HPDE6-E6E7 (cell line): ENCODE results near the gene KRT34.
"Not testable (repeated sequence)": the region's sequence is repeated elsewhere in the genome, so short reads cannot be mapped to it uniquely, and the experiment has no call there.

ENCODE experiments used
- DNase-seq: peaks from one replicate; pipeline ENCODE4 v3.0.0; 2011; ENCODE audit warnings: missing footprints; ENCODE audit errors: extremely low spot score

Gene KRT34

DNA sequence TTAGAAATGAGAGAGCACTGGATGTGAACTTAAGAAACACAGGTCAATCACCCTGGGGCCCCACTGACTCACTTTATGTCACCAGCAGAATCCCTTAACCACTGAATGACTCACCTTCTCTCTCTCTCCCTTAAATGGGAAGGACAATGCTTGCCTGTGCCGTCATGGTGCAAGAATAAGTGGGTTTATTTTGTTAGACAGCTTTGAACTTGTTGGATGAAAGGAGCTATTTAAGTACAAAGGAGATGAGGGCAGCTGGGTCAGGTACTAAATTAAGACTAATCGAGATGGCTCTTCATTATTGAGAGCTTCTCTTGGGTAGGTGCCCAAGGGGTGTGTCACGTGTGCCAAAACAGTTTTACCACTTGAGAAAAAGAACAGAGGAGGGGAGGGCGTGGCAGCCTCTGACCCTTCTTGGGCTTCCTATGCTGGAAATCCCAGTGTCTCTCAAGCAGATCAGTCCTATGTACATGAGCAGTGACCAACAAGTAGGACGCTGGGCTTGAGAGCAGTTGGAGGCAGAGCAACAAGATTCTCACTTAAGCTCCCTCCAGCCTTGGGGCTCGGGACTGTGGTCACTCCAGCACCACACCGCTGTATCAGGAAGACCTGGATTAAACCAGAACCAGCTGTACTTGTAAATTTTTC, 22.0 kb upstream of the KRT34 start:
- DNase-seq = peak; percentile 94

DNA sequence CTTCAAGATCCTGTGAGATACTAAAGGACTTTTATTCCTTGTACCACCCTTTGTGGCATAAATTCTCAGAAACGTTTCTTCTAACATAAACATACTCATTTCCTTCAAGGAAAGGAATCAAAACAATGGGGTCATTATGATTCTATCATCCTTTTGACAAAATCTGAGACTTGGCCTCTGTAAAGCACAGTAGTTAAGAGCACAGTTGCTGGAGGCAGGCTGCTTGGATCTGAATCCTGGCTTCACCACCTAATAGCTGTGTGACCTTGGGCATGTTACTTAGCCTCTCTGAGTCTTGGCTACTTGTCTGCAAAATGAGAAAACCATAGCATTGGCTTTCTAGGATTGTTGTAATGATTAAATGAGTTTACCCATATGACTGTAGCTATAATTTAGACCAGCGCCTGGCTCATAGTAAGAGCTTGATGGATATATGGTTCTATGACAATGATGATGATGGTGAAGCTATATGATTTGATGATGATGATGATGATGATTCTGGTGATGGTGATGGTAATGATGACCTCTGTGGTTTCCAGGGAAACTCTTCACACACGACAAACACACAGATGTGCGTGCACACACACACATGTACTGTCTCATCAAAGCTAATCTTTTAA, 21.4 kb upstream of the KRT34 start:
- no peak for DNase-seq

DNA sequence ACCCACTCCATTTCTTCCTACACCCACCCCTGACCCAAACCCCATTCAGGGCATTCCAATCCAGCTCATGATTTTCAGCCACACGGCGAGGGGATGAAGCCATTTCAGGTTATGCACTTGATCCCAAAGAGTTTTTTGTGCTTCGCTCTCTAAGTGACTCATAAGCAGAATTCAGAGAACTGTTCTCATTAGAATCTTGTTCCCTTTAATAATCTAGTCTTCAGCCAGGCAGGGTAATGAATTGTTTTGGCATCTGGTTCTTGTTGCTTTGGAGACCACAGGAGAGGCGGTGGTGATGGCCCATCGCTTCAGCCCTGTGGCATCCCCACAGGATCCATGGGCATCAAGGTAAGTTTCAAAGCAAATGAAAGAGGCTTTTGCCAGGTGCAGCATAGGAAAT, 20.1 kb upstream of the KRT34 start:
- no peak for DNase-seq

DNA sequence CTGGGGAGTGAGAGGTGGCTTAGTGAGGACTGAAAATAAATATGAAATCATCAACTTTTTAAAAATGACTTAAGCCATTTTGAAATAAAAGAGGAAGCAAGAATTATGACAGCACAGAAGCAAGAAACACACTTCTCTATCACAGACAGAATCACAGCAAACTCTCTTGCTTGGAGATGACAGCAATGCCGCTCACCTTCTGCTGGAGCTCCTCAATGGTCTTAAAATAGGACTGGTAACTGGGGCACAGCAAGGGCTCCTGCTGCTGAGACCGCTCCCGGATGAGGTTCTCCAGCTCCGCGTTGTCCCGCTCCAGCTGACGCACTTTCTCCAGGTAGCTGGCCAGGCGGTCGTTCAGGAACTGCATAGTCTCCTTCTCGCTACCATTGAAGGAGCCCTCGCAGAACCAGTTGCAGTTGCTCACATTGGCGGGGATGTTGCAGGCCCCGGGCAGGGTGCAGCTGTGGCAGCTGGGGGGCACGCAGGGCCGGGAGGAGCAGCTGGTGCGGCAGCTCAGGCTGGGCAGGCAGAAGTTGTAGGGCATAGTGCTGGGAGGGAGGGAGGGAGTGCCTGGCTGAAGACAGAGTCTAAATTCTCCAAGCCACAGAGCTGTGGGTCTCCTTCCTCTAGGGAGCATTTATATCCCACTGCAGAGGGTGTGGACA, 15.0 kb upstream of the KRT34 start, which contains the start of gene KRT31:
Gene KRT31 (minus strand): TSS at position 613 of the 665 bp plus-strand sequence. CDS start 69 bp downstream, at position 544.
- no peak for DNase-seq

DNA sequence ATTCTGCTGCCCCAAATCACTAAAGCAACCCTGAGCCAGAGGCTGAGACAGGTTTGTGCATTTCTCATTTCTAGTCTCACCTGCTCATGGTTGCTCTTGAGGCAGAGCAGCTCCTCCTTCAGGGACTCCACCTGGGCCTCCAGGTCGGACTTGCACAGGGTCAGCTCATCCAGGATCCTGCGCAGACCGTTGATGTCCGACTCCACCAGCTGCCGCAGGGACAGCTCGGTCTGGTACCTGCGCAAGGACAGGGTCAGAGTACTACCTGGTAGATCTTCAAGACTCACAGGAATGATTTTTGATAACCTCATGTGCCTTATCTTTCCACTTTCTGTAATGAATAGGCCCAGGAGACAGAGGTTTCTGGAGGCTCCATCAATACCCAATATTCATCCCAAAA, 14.2 kb upstream of the KRT34 start:
- DNase-seq = no peak

DNA sequence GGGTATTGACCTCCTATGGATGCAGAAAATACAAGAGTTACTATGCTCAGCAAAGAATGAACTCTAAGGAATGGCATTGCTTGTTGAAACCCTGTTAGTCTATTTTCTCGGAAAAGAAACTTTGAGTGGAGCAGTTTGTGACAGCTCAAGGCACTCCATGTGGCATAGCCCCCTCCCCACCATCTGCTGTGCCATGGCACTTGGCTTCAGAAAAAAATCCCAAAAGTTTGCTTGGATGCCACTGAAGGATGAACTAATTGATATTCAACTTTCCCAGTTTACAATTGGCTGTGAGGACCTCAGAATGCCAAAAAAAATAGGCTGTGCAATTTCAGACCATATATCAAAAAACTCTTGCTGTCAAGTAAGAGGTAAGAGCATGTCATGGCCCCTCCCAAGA, 13.5 kb upstream of the KRT34 start:
- no peak for DNase-seq

DNA sequence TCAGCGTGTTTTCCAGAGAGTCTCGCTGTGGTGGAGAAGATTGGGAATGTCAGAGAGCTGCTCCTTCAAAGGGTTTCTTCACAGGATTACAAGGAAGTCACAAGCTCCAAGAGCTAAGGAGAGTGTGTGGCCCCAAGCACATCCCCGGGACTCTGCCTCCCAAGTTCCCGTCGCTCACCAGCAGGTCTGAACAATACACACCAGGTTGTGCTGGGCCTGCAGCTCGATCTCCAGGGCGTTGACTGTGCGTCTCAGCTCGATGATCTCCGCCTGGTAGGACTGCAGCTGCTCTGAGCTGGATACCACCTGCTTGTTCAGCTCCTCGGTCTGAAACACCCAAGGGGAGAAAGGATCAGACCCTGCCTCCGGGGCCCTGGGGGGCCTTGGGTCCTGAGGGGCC, 12.9 kb upstream of the KRT34 start:
- not testable (repeated sequence) for DNase-seq

DNA sequence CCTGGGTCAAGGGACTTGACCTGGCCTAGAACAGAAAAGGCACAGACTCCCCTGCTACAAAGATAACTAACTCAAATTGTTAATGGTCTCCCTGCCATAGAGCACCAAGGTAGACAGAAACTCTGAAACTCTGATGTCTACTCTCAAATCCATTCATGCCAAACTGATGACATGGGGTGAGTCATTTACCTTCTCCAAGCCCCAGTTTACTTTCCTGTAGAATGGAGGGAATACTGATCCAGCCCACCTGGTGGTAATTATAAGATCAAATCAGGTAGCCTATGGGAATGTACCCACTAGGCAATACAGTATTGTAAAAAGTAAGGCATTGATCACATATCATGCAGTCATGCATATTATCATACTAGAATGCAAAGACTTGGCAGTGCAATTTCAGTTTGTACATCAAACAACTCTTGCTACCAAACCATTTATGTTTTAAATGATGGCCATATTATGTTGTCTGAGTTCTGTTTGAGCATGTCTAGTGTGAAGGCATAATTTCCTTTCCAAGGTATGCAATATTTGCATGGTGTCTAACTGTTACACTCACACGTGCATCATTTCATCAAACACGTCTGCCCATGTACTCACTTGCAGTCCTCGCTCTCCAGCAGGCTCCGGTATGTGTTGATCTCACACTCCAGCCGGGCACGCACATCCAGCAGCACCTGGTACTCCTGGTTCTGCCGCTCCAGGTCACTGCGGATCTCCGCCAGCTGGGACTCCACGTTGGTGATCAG, 12.3 kb upstream of the KRT34 start:
- no peak for DNase-seq

DNA sequence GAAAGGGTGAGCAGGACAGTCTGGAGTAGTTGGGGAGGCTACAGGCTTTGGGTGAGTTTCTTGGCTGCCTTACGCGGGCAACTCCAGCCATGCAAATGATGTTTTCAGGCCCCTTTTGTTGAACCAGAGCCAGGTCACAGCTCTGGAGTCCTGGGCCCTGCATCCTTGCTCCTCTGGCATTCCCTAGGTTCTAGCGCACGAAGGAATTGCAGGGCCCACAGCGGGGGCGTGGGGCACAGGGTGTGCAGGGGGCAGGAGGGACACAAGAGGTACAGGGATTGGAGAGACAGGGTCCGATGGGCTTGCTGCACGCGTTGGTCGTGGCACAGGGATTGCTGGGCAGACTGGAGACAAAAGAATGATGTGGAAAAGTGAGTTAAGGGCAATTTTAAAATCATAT, 11.7 kb upstream of the KRT34 start:
- no peak for DNase-seq

DNA sequence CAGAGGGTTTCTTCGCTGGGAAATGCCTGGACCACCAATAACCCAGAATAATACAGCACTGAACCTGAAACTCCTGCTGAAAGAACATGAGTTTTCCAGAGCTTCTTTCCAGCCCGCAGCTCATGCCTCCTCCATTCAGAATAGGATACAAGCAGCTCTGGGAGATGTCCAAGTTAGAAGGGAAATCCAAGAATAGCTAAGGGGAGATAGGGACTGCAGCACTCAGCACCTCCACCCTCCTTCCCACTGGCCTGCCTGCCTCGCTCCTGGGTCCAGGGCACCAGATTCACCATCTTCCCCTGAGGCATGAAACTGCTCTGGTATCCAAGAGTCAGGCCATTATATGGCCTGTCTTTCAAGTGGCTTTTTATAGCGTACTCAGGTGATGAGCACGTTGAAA, 11.2 kb upstream of the KRT34 start:
- DNase-seq = no peak

DNA sequence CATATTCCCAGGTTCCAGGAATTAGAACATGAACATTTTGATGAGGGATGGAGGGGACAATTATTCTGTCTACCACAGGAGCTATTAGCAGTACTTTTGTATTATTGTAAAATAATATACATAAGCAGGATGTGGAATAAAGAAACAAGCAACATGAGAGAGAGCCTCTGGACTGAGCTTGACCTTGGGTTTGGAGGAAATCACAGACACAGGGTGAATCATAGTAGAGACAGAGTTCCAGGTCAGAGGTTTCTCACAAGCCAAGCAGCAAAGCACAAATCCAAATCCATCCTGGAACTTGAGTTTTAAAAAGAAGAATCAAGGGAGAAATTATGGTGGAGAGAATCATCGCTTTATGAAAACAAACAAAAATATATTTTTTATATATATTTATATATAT, 10.2 kb upstream of the KRT34 start:
- DNase-seq = no peak

DNA sequence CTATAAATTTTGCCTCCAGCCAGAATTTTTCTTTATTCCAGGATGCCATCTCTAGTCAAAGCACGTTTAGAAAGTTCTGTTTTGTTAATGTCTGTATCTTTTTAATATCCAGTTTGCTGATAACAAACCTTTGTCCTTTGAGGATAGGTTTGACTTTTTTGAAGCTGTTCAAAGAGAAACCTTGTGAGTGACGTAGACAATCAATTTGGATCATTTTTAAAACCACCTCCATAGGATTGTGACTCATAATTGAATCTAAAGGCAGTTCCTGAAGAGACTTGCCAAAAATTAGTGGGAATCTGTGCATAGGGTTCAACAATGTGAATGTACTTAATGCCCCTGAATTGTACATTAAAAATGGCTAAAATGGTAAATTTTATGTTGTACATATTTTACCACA, 9.4 kb upstream of the KRT34 start:
- no peak for DNase-seq

DNA sequence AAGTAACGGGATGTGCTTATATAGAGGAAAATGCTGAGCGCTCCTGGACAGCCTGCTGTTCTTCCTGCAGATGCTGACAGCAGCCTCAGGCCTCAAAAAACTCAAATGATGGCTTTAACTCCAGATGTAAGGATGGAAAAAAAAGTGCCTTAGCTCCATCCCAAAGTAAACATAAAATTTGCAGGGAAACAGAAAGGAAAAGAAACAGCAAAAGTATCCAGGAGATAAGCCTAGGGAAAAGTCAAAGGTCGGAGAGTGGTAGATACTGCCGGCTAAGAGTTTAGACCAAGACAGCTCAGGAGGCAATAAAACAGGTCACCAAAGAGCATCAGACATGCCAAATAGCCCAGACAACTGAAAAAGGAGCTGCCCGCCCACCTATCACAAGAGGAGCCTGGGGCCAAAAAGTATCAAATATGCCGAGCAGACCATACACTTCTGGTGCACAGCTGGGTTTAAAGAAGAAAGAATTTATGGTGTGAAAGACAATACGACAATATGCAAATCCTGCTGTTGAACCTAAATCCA, 8.4 kb upstream of the KRT34 start:
- no peak for DNase-seq

DNA sequence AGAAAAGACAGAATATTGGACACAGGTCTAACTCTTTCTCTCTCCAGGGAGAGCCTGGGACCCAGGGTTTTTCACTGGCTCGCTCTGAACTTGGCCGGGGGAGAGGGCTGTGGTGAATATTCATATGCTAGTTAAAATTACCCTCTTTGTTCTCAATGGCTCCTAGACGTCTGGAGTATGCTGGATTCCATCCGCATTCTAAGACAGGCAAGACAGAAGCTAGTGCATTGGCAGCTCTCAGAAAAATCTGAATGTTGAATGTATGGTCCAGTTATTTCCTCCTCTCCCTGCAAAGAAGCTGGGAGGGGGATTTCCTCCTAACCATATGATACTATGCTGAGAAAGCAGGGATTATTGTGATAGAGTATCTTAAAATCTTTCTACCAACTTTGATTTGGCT, 5.6 kb upstream of the KRT34 start:
- DNase-seq = no peak

DNA sequence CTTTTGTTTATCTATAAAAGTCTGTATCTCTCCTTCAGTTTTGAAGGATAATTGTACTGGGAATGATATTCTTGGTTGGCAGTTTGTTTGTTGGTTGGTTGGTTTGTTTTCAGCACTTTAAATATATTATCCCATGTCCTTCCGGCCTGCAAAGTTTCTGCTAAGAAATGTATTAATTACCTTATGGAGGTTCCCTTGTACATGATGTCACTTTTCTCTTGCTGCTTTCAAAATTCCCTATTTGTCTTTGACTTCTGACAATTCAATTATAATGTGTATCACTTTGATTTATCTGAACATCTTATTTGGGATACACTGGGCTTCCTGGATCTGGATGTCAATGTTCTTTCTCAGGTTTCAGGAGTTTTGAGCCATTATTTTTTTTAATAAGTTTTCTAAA, 4.1 kb upstream of the KRT34 start:
- no peak for DNase-seq

DNA sequence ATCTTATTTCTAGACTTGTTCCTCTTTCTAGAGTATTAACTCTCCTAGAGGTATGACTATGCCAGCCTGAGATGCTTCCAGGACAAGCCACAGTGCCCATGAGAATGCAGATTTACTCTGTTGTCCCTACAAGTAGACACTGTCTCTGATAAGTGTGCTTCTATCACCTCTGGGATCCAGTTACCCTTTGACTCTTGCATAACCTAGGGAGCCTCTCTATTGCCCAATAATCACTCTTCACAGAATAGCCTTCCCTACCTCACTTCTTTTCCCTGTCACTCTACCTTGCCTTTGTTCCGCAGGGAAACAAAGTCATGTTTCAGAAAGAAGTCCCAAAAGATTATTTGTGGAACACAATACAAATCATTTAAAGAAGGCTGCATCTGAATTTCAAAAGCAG, 1.6 kb upstream of the KRT34 start:
- no peak for DNase-seq

DNA sequence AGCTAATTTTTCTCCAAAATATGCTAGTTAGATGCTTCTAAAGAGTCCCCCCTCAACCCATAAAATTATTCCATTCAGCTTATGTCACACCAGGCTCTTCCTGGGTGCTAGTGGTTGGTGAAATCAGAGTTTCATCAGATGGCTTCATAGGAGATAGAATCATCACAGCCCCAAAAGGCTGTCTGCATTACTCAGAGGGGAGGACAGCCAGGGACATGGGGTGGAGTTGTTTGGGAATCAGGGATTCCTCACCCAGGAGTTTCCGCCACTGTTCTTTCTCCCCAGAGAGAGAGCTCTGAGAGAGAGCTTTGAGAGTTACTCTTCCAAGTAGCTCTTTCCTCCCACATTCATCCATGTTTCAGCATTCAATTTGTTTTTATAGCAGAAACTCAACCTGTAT, 288 bp upstream of the KRT34 start:
- DNase-seq = no peak

DNA sequence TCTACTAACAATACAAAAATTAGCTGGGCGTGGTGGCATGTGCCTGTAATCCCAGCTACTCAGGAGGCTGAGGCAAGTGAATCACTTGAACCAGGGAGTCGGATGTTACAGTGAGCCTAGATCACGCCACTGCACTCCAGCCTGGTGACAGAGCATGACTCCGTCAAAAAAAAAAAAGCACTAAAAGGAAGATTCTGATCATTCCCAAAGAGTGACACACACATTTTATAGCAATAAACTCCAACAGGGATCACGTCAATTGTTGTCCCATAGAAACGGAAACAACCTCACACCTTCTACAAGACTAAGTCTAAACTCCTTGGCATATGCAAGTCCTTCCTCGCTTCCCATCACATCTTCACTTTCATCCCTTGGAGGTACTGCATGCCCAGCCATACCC, 2.0 kb downstream of the KRT34 start:
- peak; percentile 58 for DNase-seq

DNA sequence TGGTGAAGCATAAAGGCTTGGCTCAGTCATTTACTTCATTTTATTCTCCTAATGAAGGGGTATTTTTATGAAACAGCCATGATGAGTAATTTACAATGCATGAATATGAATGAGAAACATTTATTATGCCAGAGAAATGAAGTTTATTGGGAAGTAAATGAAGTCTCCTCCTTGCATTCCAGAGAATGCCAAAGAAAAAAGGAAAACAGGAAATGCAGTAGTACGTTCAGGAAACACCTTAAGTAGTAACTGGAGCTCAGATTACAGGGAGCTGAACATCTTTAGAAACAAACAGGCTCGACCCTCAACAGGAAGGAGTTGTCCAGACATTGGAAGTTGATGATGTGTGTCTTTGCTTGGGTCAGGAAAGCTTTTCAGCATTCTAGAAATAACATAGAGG, 4.6 kb downstream of the KRT34 start:
- DNase-seq = no peak

DNA sequence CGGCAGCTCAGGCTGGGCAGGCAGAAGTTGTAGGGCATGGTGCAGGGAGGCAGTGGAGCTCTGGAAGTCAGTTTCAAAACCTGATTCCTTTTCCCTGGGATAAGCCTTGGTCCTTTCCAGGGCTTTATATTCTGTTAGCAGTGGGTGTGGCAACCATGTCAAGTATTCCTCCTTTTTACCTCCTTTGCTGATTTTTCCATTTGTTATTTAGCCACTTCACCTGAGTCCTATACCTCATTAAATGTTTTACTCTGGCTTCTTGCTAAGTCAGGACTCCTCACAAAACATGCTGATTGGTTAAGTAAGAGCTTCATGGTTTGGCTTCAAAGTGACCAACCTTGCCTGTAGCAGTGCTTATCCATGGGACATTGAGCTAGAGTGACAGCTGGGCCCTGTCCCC, 12.4 kb downstream of the KRT34 start, which contains the start of gene KRT33B:
Gene KRT33B (minus strand): TSS at position 101 of the 400 bp plus-strand sequence. CDS start 63 bp downstream, at position 38.
- no peak for DNase-seq

DNA sequence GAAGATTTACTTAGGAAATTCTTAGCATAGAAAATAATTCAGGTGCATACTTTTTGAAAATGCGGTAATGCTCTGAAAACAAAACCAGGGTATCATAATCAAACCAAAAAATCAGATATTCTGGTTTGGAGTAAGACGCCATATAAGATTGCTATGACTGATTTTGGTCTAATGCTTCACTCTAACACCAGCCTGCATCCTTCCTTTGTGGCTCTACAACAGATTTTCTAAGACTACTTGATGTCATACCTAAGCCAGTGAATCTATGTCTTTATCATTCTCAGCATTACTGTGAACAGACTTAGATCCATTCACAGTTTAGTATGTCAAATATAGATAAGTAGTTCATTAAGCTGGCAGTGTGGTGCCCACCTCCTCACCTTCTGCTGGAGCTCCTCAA, 13.1 kb downstream of the KRT34 start:
- no peak for DNase-seq

DNA sequence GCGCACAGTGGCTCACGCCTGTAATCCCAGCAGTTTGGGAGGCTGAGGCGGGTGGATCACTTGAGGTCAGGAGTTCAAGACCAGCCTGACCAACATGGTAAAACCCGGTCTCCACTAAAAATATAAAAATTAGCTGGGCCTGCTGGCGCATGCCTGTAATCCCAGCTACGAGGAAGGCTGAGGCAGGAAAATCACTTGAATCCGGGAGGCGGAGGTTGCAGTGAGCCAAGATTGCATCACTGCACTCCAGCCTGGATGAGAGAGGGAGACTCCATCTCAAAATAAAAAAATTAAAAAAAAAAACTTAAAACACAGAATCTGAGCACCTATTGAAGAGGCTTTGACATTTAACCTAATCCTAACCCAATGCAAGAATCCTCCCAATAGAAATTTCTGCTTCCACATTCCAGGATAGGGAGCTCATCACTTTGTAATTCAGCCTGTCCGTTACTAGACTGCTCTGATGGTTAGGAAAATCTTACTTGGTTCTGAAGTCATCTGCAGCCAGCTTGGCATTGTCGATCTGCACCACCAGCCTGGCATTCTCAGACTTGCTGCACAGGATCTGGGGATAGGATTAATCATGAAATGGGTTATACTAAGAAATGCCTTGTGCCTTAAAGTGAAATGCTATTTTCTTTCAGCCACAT, 14.6 kb downstream of the KRT34 start:
- DNase-seq = peak; percentile 42
